ENCODE data around the gene ALKBH4.
A peak's percentile ranks its signal among the peaks of the same experiment; 100 is the strongest.
"Not testable (repeated sequence)": the region's sequence is repeated elsewhere in the genome, so short reads cannot be mapped to it uniquely, and the experiment has no call there.

Gene ALKBH4

GRCh38 chr7:102464577-102465280, at the start of gene ALKBH4, which contains the start of gene LRWD1:
TSS of gene ALKBH4 (minus strand) at chr7:102464863. CDS start at chr7:102464836, 27 bp downstream.
TSS of gene LRWD1 (plus strand) at chr7:102464984. CDS start at chr7:102465081, 97 bp downstream.
- DNase-seq (ENCODE audit: low spot score) = peak; percentile 96

- DNase-seq (ENCODE audit: low spot score) = peak; percentile 56
Observed at GRCh38 chr7:102512642-102513221, 48.1 kb upstream of the ALKBH4 start.

- not testable (repeated sequence) for DNase-seq (ENCODE audit: low spot score)
Observed at GRCh38 chr7:102511860-102512522, 47.3 kb upstream of the ALKBH4 start.

GRCh38 chr7:102510575-102510974, 45.9 kb upstream of the ALKBH4 start:
- DNase-seq (ENCODE audit: low spot score) = not testable (repeated sequence)

- DNase-seq (ENCODE audit: low spot score) = not testable (repeated sequence)
Observed at GRCh38 chr7:102507410-102508088, 42.9 kb upstream of the ALKBH4 start.

- not testable (repeated sequence) for DNase-seq (ENCODE audit: low spot score)
Observed at GRCh38 chr7:102505298-102506185, 40.9 kb upstream of the ALKBH4 start.

- DNase-seq (ENCODE audit: low spot score) = not testable (repeated sequence)
Observed at GRCh38 chr7:102503141-102503540, 38.5 kb upstream of the ALKBH4 start.

GRCh38 chr7:102498321-102498720, 33.7 kb upstream of the ALKBH4 start:
- not testable (repeated sequence) for DNase-seq (ENCODE audit: low spot score)

- not testable (repeated sequence) for DNase-seq (ENCODE audit: low spot score)
Observed at GRCh38 chr7:102497308-102497707, 32.6 kb upstream of the ALKBH4 start.

GRCh38 chr7:102496861-102497260, 32.2 kb upstream of the ALKBH4 start:
- not testable (repeated sequence) for DNase-seq (ENCODE audit: low spot score)

GRCh38 chr7:102494473-102495149, 29.9 kb upstream of the ALKBH4 start:
- not testable (repeated sequence) for DNase-seq (ENCODE audit: low spot score)

- DNase-seq (ENCODE audit: low spot score) = not testable (repeated sequence)
Observed at GRCh38 chr7:102494026-102494425, 29.4 kb upstream of the ALKBH4 start.

- not testable (repeated sequence) for DNase-seq (ENCODE audit: low spot score)
Observed at GRCh38 chr7:102493220-102493935, 28.7 kb upstream of the ALKBH4 start.

- DNase-seq (ENCODE audit: low spot score) = not testable (repeated sequence)
Observed at GRCh38 chr7:102490529-102491075, 25.9 kb upstream of the ALKBH4 start.

GRCh38 chr7:102484317-102484716, 19.7 kb upstream of the ALKBH4 start:
- DNase-seq (ENCODE audit: low spot score) = not testable (repeated sequence)

- not testable (repeated sequence) for DNase-seq (ENCODE audit: low spot score)
Observed at GRCh38 chr7:102481962-102482361, 17.3 kb upstream of the ALKBH4 start.

GRCh38 chr7:102479982-102480637, 15.4 kb upstream of the ALKBH4 start:
- not testable (repeated sequence) for DNase-seq (ENCODE audit: low spot score)

- DNase-seq (ENCODE audit: low spot score) = not testable (repeated sequence)
Observed at GRCh38 chr7:102479209-102479584, 14.5 kb upstream of the ALKBH4 start.

Measured in NAMALWA (cell line).